ENCODE data around the gene FATE1. TPM values are rescaled to one million over a fixed set of nuclear protein-coding genes. Genes with fewer than 3 reads are reported as not detected.

Gene FATE1
- total RNA-seq, 2 experiments from 2014 or later, result not detected

- ATAC-seq, result no peak
- CTCF ChIA-PET, result no interaction called here
- no peak for DNase-seq
- H3K4me3 Mint-ChIP-seq, result no peak overlapping the region
- H3K4me1 Mint-ChIP-seq, result no peaks in the 10 kb centered on the region
- H3K9me3 Mint-ChIP-seq (ENCODE audit: low read depth), result no peaks in the 10 kb centered on the region
- H3K27me3 Mint-ChIP-seq, result no peaks in the 10 kb centered on the region
- no peaks in the 10 kb centered on the region for H3K36me3 Mint-ChIP-seq
- H3K27ac Mint-ChIP-seq, result no peak overlapping the region
Observed at GRCh38 chrX:151765026-151765425, 49.2 kb downstream of the FATE1 start.

DNA sequence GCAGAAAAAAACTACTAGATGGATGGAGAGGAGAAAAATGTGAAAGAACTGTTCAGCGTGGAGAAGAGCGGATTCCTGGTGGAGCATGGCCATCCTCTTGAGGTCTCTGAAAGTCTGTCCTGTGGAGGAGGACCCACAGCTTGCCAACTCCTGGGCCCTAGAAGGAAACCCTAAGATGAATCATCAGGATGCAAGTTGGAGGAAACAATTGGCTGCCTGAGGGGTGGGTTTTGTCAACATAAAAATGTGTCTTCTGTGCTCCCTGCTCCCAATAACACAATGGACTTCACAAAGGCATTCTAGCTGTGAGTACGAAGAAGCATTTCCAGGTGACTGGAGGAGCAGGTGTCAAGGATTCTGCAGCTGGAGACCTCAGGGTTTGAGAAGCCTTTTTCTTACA lies 55.9 kb downstream of the FATE1 start:
- Mint-ChIP-seq H3K4me1 (no peaks in the 10 kb centered on the region), H3K4me3 (no peak overlapping the region), H3K27ac (no peak overlapping the region), H3K27me3 (no peaks in the 10 kb centered on the region), H3K36me3 (no peaks in the 10 kb centered on the region), H3K9me3 (ENCODE audit: low read depth) (no peaks in the 10 kb centered on the region)
- no peak for ATAC-seq
- CTCF ChIA-PET, result no interaction called here
- no peak for DNase-seq

Other genes with a start within 250 kb of the FATE1 start
- gene PASD1, start 152.4 kb upstream of the FATE1 start, total RNA-seq, result not detected
- gene PRRG3, start 20.6 kb upstream of the FATE1 start, total RNA-seq, result not detected
- gene CNGA2, start 18.7 kb downstream of the FATE1 start, total RNA-seq, result not detected
- not detected for gene MAGEA4, start 196.9 kb downstream of the FATE1 start, total RNA-seq